Ectodermal cell (in vitro differentiated cells): ENCODE results near the gene ZNF582.

Source experiments
- H3K27ac ChIP-seq: 2 replicates; pipeline ENCODE4 v1.7.0; 2013; ENCODE audit warnings: mild to moderate bottlenecking, low read depth, low read length; ENCODE audit not compliant: insufficient read depth, poor library complexity, severe bottlenecking
- H3K27me3 ChIP-seq: 2 replicates; pipeline ENCODE4 v1.7.0; 2013; ENCODE audit warnings: mild to moderate bottlenecking, low read length; ENCODE audit not compliant: insufficient read depth, control insufficient read depth, poor library complexity, severe bottlenecking
- H3K36me3 ChIP-seq: one replicate; pipeline ENCODE4 v1.7.0; 2013; ENCODE audit warnings: low read length; ENCODE audit not compliant: control insufficient read depth, insufficient read depth
- H3K4me1 ChIP-seq: one replicate; pipeline ENCODE4 v1.7.0; 2013; ENCODE audit warnings: low read length; ENCODE audit not compliant: control insufficient read depth, insufficient read depth
- H3K4me3 ChIP-seq: 2 replicates; pipeline ENCODE4 v1.7.0; 2013; ENCODE audit warnings: low read depth, low read length, control low read depth; ENCODE audit not compliant: insufficient read depth
- H3K9me3 ChIP-seq: 2 replicates; pipeline ENCODE4 v1.7.0; 2013; ENCODE audit warnings: mild to moderate bottlenecking, low read length, moderate library complexity; ENCODE audit not compliant: control insufficient read depth
- WGBS, 2 experiments: methylation state at CpG; one replicate each; pipeline ENCODE4 v1.1.7; 2013; ENCODE audit warnings: missing lambda C conversion rate in 2 of 2; 5-methylcytosine and 5-hydroxymethylcytosine counted together

The ZNF582 gene

GRCh38 chr19:56398809-56399208 lies 5.5 kb upstream of the ZNF582 start:
- Histone ChIP-seq H3K4me1 (no peaks in the 10 kb centered on the region), H3K27ac (no peak overlapping the region), H3K9me3 (peaks cover 5% of the 10 kb centered on the region), H3K36me3 (peaks cover 25% of the 10 kb centered on the region), H3K4me3 (no peak overlapping the region), H3K27me3 (no peaks in the 10 kb centered on the region)
- WGBS, 2 experiments, result 91 to 95% methylated on average over 5 of the region's 5 CpGs

DNA sequence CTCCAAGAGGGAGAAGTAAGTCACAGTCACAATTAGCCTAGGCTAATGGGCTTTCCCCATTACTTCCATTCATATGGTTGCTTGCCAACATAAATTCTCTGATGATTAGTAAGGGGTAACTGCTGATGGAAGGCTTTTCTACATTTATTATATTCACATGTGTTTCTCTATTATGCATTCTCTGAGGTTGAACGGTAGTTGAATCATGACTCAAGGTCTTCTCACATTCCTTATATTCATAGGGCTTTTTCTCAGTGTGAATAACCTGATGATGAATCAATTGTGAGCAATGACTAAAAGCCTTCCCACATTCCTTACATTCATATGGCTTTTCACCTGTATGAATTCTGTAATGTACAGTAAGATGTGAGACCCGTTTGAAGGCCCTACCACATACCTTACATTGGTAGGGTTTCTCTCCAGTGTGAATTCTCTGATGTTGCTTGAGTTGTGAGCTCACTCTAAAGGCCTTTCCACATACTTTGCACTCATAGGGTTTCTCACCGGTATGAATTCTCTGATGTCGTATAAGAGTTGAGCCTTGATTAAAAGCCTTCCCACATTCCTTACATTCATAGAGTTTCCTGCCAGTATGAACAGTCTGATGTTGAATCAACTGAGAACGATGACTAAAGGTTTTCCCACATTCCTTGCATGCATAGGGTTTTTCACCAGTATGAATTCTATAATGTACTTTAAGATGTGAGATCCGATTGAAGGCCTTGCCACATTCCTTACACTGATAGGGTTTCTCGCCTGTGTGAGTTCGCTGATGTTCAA lies 9.3 kb downstream of the ZNF582 start:
- Histone ChIP-seq H3K36me3 (peaks cover 5% of the 10 kb centered on the region), H3K9me3 (no peaks in the 10 kb centered on the region), H3K4me1 (no peaks in the 10 kb centered on the region), H3K27me3 (no peaks in the 10 kb centered on the region), H3K27ac (no peak overlapping the region), H3K4me3 (no peak overlapping the region)
- 92 to 94% methylated on average over 7 to 8 of the region's 8 CpGs for WGBS, 2 experiments

GRCh38 chr19:56377105-56377924 lies 16.0 kb downstream of the ZNF582 start:
- no peaks in the 10 kb centered on the region for H3K9me3 ChIP-seq
- H3K4me1 ChIP-seq, result no peaks in the 10 kb centered on the region
- H3K4me3 ChIP-seq, result no peak overlapping the region
- no peaks in the 10 kb centered on the region for H3K27me3 ChIP-seq
- H3K27ac ChIP-seq, result no peak overlapping the region
- peaks cover 58% of the 10 kb centered on the region for H3K36me3 ChIP-seq
- WGBS, 2 experiments, result 95 to 97% methylated on average over 11 of the region's 11 CpGs

DNA sequence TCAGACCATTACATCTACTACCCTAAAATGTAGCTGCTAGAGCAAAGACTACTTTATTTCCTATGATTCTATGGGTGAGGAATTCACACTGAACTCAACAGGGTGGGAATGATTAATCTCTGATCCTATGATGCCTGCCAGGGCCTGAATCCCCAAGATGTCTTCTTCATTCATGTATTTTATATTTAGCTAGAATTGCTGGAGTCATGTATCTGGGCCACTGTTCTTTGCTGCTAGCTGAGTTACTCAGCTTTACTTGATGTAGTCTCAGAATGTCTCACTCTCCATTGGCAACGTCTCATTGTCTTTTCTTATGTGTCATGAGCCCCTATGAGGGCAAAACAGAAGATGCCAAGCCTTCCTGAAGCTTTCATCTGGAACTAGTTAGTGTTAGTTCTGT lies 21.1 kb downstream of the ZNF582 start:
- H3K9me3 ChIP-seq, result no peaks in the 10 kb centered on the region
- no peaks in the 10 kb centered on the region for H3K4me1 ChIP-seq
- no peaks in the 10 kb centered on the region for H3K27me3 ChIP-seq
- no peak overlapping the region for H3K27ac ChIP-seq
- WGBS, 2 experiments, result 41 to 48% methylated on average over 1 of the region's 1 CpG
- H3K4me3 ChIP-seq, result no peak overlapping the region
- peaks cover 49% of the 10 kb centered on the region for H3K36me3 ChIP-seq

DNA sequence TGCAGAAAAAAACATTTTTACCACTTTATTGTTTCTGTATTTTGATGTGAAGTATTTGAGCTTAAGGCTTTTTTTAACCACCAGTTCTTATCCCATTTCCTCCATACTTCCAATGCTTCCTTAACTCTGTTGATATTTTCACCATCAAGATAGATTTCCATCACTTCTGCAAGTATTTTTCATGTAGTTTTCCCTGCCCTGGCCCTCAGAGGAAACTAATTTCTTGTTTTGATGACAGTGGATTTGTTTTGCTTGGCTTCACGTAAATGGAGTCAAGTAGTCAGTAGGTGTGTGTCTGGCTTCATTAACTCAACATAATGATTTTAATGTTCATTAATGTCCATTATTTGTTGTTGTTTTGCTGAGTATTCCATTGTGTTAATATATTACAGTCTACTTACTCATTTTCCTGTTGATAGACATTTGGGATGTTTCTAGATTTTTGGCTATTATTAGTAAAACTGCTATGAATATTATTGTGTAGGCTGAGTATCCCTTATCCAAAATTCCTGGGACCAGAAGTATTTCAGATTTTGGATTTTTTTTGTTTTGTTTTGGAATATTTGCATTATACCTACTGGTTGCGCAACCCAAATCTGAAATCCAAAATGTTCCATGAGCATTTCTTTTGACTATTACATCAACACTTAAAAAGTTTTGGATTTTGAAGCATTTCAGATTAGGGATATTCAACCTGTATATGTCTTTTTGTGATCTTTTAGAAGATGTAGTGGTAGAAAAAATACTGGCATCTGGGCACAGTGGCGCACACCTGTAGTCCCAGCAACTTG lies 23.3 kb downstream of the ZNF582 start:
- peaks cover 29% of the 10 kb centered on the region for H3K36me3 ChIP-seq
- H3K27ac ChIP-seq, result no peak overlapping the region
- H3K4me3 ChIP-seq, result no peak overlapping the region
- no peaks in the 10 kb centered on the region for H3K27me3 ChIP-seq
- no peaks in the 10 kb centered on the region for H3K9me3 ChIP-seq
- H3K4me1 ChIP-seq, result no peaks in the 10 kb centered on the region
- 88 to 99% methylated on average over 1 to 3 of the region's 3 CpGs for WGBS, 2 experiments

DNA sequence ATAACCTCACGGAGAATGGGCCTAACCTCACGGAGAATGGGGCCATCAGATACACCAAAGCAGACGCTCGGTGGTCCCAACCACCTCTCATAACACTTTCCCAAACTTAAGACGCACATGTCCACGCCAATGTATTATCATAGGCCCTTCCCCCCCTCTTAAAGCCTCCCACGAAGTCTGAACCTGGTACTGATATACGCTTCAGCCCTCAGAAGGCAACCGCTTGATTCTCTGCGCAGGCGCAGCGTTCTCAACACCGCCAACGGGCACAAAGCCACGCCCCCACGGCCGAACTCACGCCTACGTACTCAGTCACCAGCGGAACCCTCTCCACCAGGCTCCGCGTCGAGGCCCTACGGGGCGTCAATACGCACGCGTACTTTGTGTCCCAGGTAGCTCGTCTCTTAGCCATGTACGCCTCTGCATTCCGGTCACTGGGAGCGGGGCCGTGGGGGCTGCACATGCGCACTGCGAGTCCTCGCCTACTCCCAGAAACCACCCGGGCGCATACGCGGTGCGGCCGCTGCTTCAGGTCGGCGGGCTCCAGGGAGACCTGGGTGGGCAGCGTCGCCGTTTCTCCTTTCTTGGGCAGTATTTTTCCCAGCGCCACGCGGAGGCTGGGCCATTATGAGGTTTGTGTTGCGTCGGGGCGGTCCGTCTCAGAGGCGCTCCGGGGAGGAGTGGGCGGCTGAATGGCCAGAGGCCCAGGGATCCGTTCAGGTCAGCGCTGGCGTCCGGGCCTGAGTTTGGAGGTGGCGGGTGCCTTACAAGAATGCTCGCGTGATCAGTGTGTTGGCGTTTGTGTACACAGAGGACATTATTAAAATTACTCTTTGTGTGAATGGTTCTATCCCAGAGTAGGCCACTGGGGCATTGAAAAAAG lies 25.3 kb downstream of the ZNF582 start:
- H3K4me3 ChIP-seq, result peak overlapping the region; percentile 55
- H3K9me3 ChIP-seq, result no peaks in the 10 kb centered on the region
- peak overlapping the region; percentile 58 for H3K27ac ChIP-seq
- H3K36me3 ChIP-seq, result peaks cover 9% of the 10 kb centered on the region
- no peaks in the 10 kb centered on the region for H3K4me1 ChIP-seq
- 9% methylated on average over 65 of the region's 65 CpGs for WGBS, 2 experiments
- no peaks in the 10 kb centered on the region for H3K27me3 ChIP-seq

DNA sequence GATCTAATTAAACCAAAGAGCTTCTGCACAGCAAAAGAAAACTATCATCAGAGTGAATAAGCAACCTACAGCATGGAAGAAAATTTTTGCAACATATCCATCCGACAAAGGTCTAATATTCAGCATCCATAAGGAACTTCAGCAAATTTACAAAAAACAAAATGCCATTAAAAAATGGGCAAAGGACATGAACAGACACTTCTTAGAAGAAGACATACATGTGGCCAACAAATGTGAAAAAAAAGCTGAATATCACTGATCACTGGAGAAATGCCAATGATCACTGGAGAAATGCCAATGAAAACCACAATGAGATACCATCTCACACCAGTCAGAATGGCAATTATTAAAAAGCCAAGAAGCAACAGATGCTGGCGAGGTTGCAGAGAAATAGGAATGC lies 32.5 kb downstream of the ZNF582 start:
- Histone ChIP-seq H3K9me3 (no peaks in the 10 kb centered on the region), H3K4me3 (no peak overlapping the region), H3K27me3 (no peaks in the 10 kb centered on the region), H3K27ac (no peak overlapping the region), H3K36me3 (no peaks in the 10 kb centered on the region), H3K4me1 (no peaks in the 10 kb centered on the region)
- 87 to 93% methylated on average over 2 of the region's 2 CpGs for WGBS, 2 experiments

GRCh38 chr19:56356944-56357343 lies 36.4 kb downstream of the ZNF582 start:
- Histone ChIP-seq H3K27ac (no peak overlapping the region), H3K27me3 (no peaks in the 10 kb centered on the region), H3K4me1 (no peaks in the 10 kb centered on the region), H3K9me3 (no peaks in the 10 kb centered on the region), H3K36me3 (no peaks in the 10 kb centered on the region), H3K4me3 (no peak overlapping the region)
- WGBS, 2 experiments, result 73 to 80% methylated on average over 1 to 2 of the region's 2 CpGs

- WGBS, 2 experiments, result 100% methylated on average over 1 of the region's 1 CpG; no CpG with 5 or more reads in 1 of the 2 experiments
- Histone ChIP-seq H3K27me3 (no peaks in the 10 kb centered on the region), H3K27ac (no peak overlapping the region), H3K36me3 (no peaks in the 10 kb centered on the region), H3K9me3 (no peaks in the 10 kb centered on the region), H3K4me1 (no peaks in the 10 kb centered on the region), H3K4me3 (no peak overlapping the region)
Measured at GRCh38 chr19:56355517-56355916, 37.8 kb downstream of the ZNF582 start.
